CD14-positive monocyte (primary cell): Measurements from ENCODE around the gene THEMIS. TPM values are rescaled to one million over a fixed set of nuclear protein-coding genes. Genes with fewer than 3 reads are reported as not detected.

Experiments used
- DNase-seq, 3 donors: peaks; one replicate each; pipeline ENCODE4 v3.0.0-alpha.2; 2011 to 2022
- H2AFZ ChIP-seq: 2 replicates; pipeline ENCODE4 v1.6.0; 2012; ENCODE audit warnings: mild to moderate bottlenecking, low read depth, low read length, inconsistent platforms; ENCODE audit not compliant: insufficient read depth, poor library complexity, severe bottlenecking
- H3K27ac ChIP-seq, 2 donors: 1 replicate in 1 of 2; 2 replicates in 1 of 2; pipeline ENCODE4 v1.5.1; 2012 to 2013; ENCODE audit warnings: low read length in 2 of 2, control low read depth in 1 of 2, inconsistent platforms in 1 of 2, low read depth in 1 of 2, mild to moderate bottlenecking in 1 of 2
- H3K27me3 ChIP-seq, 2 donors: one replicate each; pipeline versions ENCODE4 v1.6.0 to v1.6.1; 2011 to 2013; ENCODE audit warnings: low read length in 2 of 2; ENCODE audit not compliant: control insufficient read depth in 2 of 2, insufficient read depth in 2 of 2
- H3K36me3 ChIP-seq, 2 donors: replicated peaks in 1 of 2; 1 replicate in 1 of 2; 2 replicates in 1 of 2; pipeline versions ENCODE4 v1.5.1 to v1.6.1; 2012 to 2013; ENCODE audit warnings: low read length in 2 of 2, control low read depth in 1 of 2, inconsistent platforms in 1 of 2, mild to moderate bottlenecking in 1 of 2; ENCODE audit not compliant: insufficient read depth in 2 of 2, control insufficient read depth in 1 of 2
- H3K4me1 ChIP-seq, 2 donors: 1 replicate in 1 of 2; 2 replicates in 1 of 2; pipeline versions ENCODE4 v1.5.1 to v1.6.1; 2012 to 2013; ENCODE audit warnings: low read length in 2 of 2, control low read depth in 1 of 2, inconsistent platforms in 1 of 2, mild to moderate bottlenecking in 1 of 2, moderate library complexity in 1 of 2; ENCODE audit not compliant: insufficient read depth in 2 of 2, control insufficient read depth in 1 of 2
- H3K4me2 ChIP-seq: replicated peaks from 2 replicates; pipeline ENCODE3; 2012; ENCODE audit warnings: low read length, moderate library complexity, mild to moderate bottlenecking; ENCODE audit not compliant: poor library complexity, severe bottlenecking; ENCODE audit errors: extremely low read depth
- H3K4me3 ChIP-seq, 3 experiments: fragments of 200-600 bp in 1 of 3; sonication (generic) in 1 of 3; replicated peaks in 1 of 3; 1 replicate in 2 of 3; 2 replicates in 1 of 3; pipeline ENCODE4 v1.5.1; 2011 to 2013; ENCODE audit warnings: low read length in 3 of 3, mild to moderate bottlenecking in 3 of 3, control low read depth in 2 of 3, low read depth in 2 of 3, inconsistent platforms in 1 of 3, moderate library complexity in 1 of 3
- H3K79me2 ChIP-seq: 2 replicates; pipeline ENCODE4 v1.6.0; 2012; ENCODE audit warnings: mild to moderate bottlenecking, control low read depth, inconsistent platforms, low read length, moderate library complexity; ENCODE audit not compliant: insufficient read depth
- H3K9ac ChIP-seq: 2 replicates; pipeline ENCODE4 v1.6.0; 2017; ENCODE audit warnings: low read length, mild to moderate bottlenecking; ENCODE audit not compliant: insufficient read depth, poor library complexity, severe bottlenecking
- H3K9me3 ChIP-seq, 2 donors: replicated peaks in 1 of 2; 1 replicate in 1 of 2; 2 replicates in 1 of 2; pipeline versions ENCODE4 v1.5.1 to v1.6.1; 2012 to 2013; ENCODE audit warnings: low read length in 2 of 2, control low read depth in 1 of 2; ENCODE audit not compliant: control insufficient read depth in 1 of 2, insufficient read depth in 1 of 2
- H4K20me1 ChIP-seq: 2 replicates; pipeline ENCODE4 v1.6.0; 2012; ENCODE audit warnings: mild to moderate bottlenecking, low read length, control low read depth, moderate library complexity; ENCODE audit not compliant: insufficient read depth
- H3K27ac Mint-ChIP-seq, 7 donors: one replicate each; pipeline ENCODE4 v1.8.0; 2020; ENCODE audit warnings: mild to moderate bottlenecking in 7 of 7, mixed read lengths in 7 of 7, moderate library complexity in 6 of 7, inconsistent platforms in 2 of 7
- H3K27me3 Mint-ChIP-seq, 3 donors: one replicate each; pipeline ENCODE4 v1.8.0; 2021 to 2022; ENCODE audit warnings: low read depth in 3 of 3, mild to moderate bottlenecking in 3 of 3, mixed read lengths in 3 of 3, moderate library complexity in 3 of 3, inconsistent platforms in 1 of 3
- H3K36me3 Mint-ChIP-seq, 2 donors: one replicate each; pipeline ENCODE4 v1.8.0; 2020; ENCODE audit warnings: mixed read lengths in 2 of 2, inconsistent platforms in 1 of 2, mild to moderate bottlenecking in 1 of 2
- H3K4me1 Mint-ChIP-seq: one replicate; pipeline ENCODE4 v1.8.0; 2020; ENCODE audit warnings: mild to moderate bottlenecking, mixed read lengths
- H3K4me3 Mint-ChIP-seq, 2 donors: one replicate each; pipeline ENCODE4 v1.8.0; 2020; ENCODE audit warnings: mild to moderate bottlenecking in 2 of 2, mixed read lengths in 2 of 2, moderate library complexity in 1 of 2
- H3K9me3 Mint-ChIP-seq, 7 donors: one replicate each; pipeline ENCODE4 v1.8.0; 2020 to 2022; ENCODE audit warnings: mixed read lengths in 7 of 7, mild to moderate bottlenecking in 6 of 7, moderate library complexity in 6 of 7, inconsistent platforms in 2 of 7
- WGBS: methylation state at CpG from one replicate; pipeline ENCODE4 v1.1.5; 2013; ENCODE audit warnings: missing lambda C conversion rate; ENCODE audit not compliant: insufficient coverage; 5-methylcytosine and 5-hydroxymethylcytosine counted together
- intact Hi-C, 2 donors: fragments of 100-400 bp; cut with micrococcal nuclease; formaldehyde crosslinking; loops; one replicate each; pipeline versions ENCODE4 v1.15.0 to v1.15.1; 2023
- polyA plus RNA-seq, 3 donors: library from polyadenylated mRNA; depleted of rRNA in 1 of 3; unstranded in 2 of 3; stranded (reverse) in 1 of 3; fragments of 300-500 nt in 2 of 3; fragments of >200 nt in 1 of 3; fragmentation: Illumina TruSeq in 2 of 3; gene quantifications; 1 replicate in 2 of 3; 2 replicates in 1 of 3; pipeline ENCODE4 v1.2.3, GENCODE V29; 2012 to 2021
- TF ChIP-seq, protein P1 (sequence below): fragments of 200-600 bp; IDR thresholded peaks from one replicate; pipeline ENCODE4 v1.8.0; 2022; ENCODE audit warnings: antibody characterized with exemption, mild to moderate bottlenecking

The THEMIS gene
- polyA plus RNA-seq, 3 donors = 0.13 to 0.16 TPM; not detected in 1

DNA sequence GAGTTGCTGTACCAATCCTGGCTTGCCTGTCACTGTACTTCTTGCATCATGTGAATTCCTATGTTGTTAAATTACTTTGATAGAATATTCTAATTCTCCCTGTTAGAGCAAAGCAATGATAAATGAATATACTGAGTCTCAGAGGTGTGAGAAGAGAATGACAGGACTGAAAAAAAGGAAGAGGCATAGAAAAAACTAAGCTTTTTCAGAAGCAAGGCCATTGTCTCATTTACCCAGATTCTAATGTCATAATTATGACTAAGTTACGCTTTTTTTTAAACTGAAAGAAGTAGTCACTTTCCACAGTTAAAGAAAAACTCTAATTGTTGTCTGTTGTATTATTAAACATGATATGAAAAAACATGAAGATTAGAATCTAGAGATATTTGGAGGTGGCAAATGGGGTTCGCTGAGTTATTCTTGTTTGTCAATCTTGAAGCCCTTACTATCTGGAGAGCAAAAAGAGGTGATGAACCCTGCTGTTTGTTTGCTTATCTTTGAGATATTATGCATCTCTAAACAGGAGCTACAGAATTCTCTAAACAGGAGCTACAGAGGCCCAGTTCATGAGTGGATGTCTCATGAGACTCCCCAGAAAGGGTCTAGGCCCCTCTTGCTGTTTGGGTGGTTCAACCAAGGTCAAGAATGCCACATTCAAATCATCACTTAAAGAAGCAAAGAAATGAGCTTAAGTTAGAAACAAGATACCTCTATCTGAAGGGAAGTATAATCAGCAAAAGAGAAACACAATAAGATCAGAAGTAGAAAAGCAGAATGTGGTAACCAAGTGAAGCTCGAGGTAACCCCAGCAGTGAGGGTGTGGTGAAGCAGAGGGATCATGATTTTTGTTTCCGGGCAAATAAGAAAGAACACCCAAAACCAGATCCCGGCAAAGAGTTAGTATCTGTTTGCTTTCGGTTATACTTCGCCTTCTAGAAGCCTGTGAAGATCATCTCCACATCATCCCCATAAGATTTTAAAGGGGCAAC is 33.3 kb upstream of the THEMIS start:
- 100% methylated on average over 1 of the region's 7 CpGs for WGBS
- H3K4me1 ChIP-seq = no peaks in the 10 kb centered on the region
- Mint-ChIP-seq H3K27ac (no peak overlapping the region), H3K36me3 (no peaks in the 10 kb centered on the region), H3K9me3 (peaks cover 4 to 15% (median 9%) of the 10 kb centered on the region in 7 donors), H3K4me1 (peaks cover 3% of the 10 kb centered on the region), H3K27me3 (no peaks in the 10 kb centered on the region), H3K4me3 (no peak overlapping the region)
- H4K20me1 ChIP-seq = no peaks in the 10 kb centered on the region
- H3K79me2 ChIP-seq = no peaks in the 10 kb centered on the region
- intact Hi-C loops = no loop called here
- H3K9ac ChIP-seq = no peak overlapping the region
- H3K9me3 ChIP-seq = peaks cover 8 to 10% of the 10 kb centered on the region in 2 donors
- no peak for DNase-seq
- TF ChIP-seq, protein P1, sequence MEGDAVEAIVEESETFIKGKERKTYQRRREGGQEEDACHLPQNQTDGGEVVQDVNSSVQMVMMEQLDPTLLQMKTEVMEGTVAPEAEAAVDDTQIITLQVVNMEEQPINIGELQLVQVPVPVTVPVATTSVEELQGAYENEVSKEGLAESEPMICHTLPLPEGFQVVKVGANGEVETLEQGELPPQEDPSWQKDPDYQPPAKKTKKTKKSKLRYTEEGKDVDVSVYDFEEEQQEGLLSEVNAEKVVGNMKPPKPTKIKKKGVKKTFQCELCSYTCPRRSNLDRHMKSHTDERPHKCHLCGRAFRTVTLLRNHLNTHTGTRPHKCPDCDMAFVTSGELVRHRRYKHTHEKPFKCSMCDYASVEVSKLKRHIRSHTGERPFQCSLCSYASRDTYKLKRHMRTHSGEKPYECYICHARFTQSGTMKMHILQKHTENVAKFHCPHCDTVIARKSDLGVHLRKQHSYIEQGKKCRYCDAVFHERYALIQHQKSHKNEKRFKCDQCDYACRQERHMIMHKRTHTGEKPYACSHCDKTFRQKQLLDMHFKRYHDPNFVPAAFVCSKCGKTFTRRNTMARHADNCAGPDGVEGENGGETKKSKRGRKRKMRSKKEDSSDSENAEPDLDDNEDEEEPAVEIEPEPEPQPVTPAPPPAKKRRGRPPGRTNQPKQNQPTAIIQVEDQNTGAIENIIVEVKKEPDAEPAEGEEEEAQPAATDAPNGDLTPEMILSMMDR = no peak
- H3K36me3 ChIP-seq = no peaks in the 10 kb centered on the region
- H3K27me3 ChIP-seq = no peaks in the 10 kb centered on the region
- H3K4me2 ChIP-seq = no peak overlapping the region
- H3K27ac ChIP-seq = no peak overlapping the region
- no peak overlapping the region for H2AFZ ChIP-seq
- no peak overlapping the region for H3K4me3 ChIP-seq

DNA sequence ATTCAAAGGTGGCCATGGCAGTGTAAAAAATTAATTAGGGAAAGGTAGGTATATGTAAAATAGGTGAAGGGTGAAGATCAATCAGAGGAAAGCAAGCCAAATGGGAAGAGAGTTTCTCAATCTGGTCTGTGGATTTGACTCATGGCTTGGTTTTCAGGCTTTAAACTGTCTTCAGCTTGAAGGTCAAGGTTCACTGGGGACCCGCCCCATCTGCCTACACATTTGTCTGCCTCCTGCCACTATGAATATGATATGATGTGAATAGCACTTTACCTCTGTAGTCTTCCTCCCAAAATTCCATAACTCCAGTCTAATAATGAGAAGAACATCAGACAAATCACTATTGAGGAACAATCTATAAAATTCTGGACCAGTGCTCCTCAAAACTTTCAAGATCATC is 32.3 kb upstream of the THEMIS start:
- no CpG with 5 or more reads among the region's 1 CpG for WGBS
- Mint-ChIP-seq H3K4me1 (no peaks in the 10 kb centered on the region), H3K27ac (no peak overlapping the region)

More for the DNA sequence above, 32.3 kb upstream of the THEMIS start:
- Histone ChIP-seq H3K9ac (no peak overlapping the region), H4K20me1 (no peaks in the 10 kb centered on the region), H3K36me3 (no peaks in the 10 kb centered on the region), H3K4me3 (no peak overlapping the region), H3K9me3 (peaks cover 8 to 10% of the 10 kb centered on the region in 2 donors), H3K27ac (no peak overlapping the region), H3K27me3 (no peaks in the 10 kb centered on the region), H3K4me1 (no peaks in the 10 kb centered on the region), H2AFZ (no peak overlapping the region), H3K79me2 (no peaks in the 10 kb centered on the region), H3K4me2 (no peak overlapping the region)
- intact Hi-C loops = no loop called here
- DNase-seq = no peak
- no peak overlapping the region for H3K4me3 Mint-ChIP-seq
- peaks cover 8 to 21% (median 11%) of the 10 kb centered on the region in 7 donors for H3K9me3 Mint-ChIP-seq
- no peaks in the 10 kb centered on the region for H3K36me3 Mint-ChIP-seq
- TF ChIP-seq, protein P1 = no peak
- no peaks in the 10 kb centered on the region for H3K27me3 Mint-ChIP-seq
